Measurements from ENCODE around the gene ANKRD39. TPM values are rescaled to one million over a fixed set of nuclear protein-coding genes. Genes with fewer than 3 reads are reported as not detected.

ANKRD39 gene
- total and polyA plus RNA-seq, 2 of the 4 experiments (the other 2 are of a cell fraction) = 12.5 to 17.0 TPM

- Histone ChIP-seq H3K27me3 (ENCODE audit: control insufficient read depth, insufficient read depth, low read length) (peaks cover 17% of the 10 kb centered on the region; the same call in 1 of the 2 replicates), H3K36me3 (ENCODE audit: control insufficient read depth, insufficient read depth, low read length) (no peaks in the 10 kb centered on the region), H3K56ac (ENCODE audit: extremely low read depth, insufficient read depth, low read length) (no peak overlapping the region), H3K9me3 (ENCODE audit: control insufficient read depth, insufficient read depth, low read length) (no peaks in the 10 kb centered on the region), H3K14ac (replicated peaks; ENCODE audit: low read depth, low read length) (no peak overlapping the region), H2AFZ (replicated peaks; ENCODE audit: low read length, poor library complexity) (no peak overlapping the region), H2BK5ac (ENCODE audit: low read depth, low read length, poor library complexity, severe bottlenecking) (no peak overlapping the region), H2AK9ac (replicated peaks; ENCODE audit: low read depth, low read length, poor library complexity) (no peak overlapping the region), H3K4me3 (ENCODE audit: insufficient read depth, low read depth, low read length) (no peak overlapping the region), H4K5ac (ENCODE audit: low read depth, low read length) (no peak overlapping the region), H3K23ac (ENCODE audit: low read depth, low read length) (no peak overlapping the region), H2BK20ac (ENCODE audit: low read depth, low read length) (no peak overlapping the region), H4K8ac (ENCODE audit: low read depth in 2 of 2, low read length in 2 of 2) (no peak overlapping the region), H3K79me1 (ENCODE audit: low read depth in 1 of 2, low read length in 2 of 2) (no peaks in the 10 kb centered on the region), H2BK120ac (ENCODE audit: low read depth, low read length) (no peak overlapping the region), H2AK5ac (ENCODE audit: low read depth, low read length) (no peak overlapping the region), H3K4ac (ENCODE audit: low read depth, low read length) (no peak overlapping the region), H2BK15ac (ENCODE audit: low read depth, low read length) (no peak overlapping the region), H3K4me2 (ENCODE audit: low read depth, low read length) (no peak overlapping the region), H3K9me1 (ENCODE audit: insufficient read depth, low read length) (no peaks in the 10 kb centered on the region), H4K91ac (ENCODE audit: insufficient read depth, low read depth, low read length) (no peak overlapping the region), H3K27ac (ENCODE audit: insufficient read depth, low read length) (no peak overlapping the region), H3K18ac (ENCODE audit: low read depth, low read length) (no peak overlapping the region), H4K20me1 (ENCODE audit: insufficient read depth, low read length) (no peaks in the 10 kb centered on the region), H3K9ac (ENCODE audit: low read depth, low read length) (no peak overlapping the region), H3K4me1 (ENCODE audit: control insufficient read depth, insufficient read depth, low read length) (peaks cover 7% of the 10 kb centered on the region)
- TF ChIP-seq MXI1 (IDR thresholded peaks at IDR 0.05; ENCODE audit: borderline replicate concordance, low read depth, low read length) = no peak
- TF ChIP-seq USF2 (IDR thresholded peaks at IDR 0.05; ENCODE audit: low read depth, low read length) = no peak
- TF ChIP-seq CEBPB (IDR thresholded peaks at IDR 0.05; ENCODE audit: low read depth, low read length) = no peak
- no peak for TF ChIP-seq FOS (IDR thresholded peaks at IDR 0.05; ENCODE audit: low read depth, low read length)
- no peak for TF ChIP-seq RCOR1 (IDR thresholded peaks at IDR 0.05; ENCODE audit: insufficient replicate concordance, low read length)
- no peak for TF ChIP-seq RFX5 (IDR thresholded peaks at IDR 0.05; ENCODE audit: low read depth, low read length)
- TF ChIP-seq CHD1 (IDR thresholded peaks at IDR 0.05; ENCODE audit: low read depth, low read length) = no peak
- no peak for TF ChIP-seq RAD21 (IDR thresholded peaks at IDR 0.05; ENCODE audit: low read length)
- TF ChIP-seq MAZ (IDR thresholded peaks at IDR 0.05; ENCODE audit: borderline replicate concordance, low read depth, low read length) = no peak
- no peak for TF ChIP-seq SMC3 (IDR thresholded peaks at IDR 0.05; ENCODE audit: low read depth, low read length)
- no peak for TF ChIP-seq CTCF (conservative IDR thresholded peaks at IDR 0.05; ENCODE audit: low read depth, low read length)
- TF ChIP-seq MAFK (IDR thresholded peaks at IDR 0.05; ENCODE audit: low read depth, low read length) = no peak
- TF ChIP-seq POLR2A (IDR thresholded peaks at IDR 0.05; ENCODE audit: low read depth, low read length) = no peak
- TF ChIP-seq BHLHE40 (IDR thresholded peaks at IDR 0.05; ENCODE audit: low read depth, low read length) = no peak
- no peak for TF ChIP-seq ELK1 (IDR thresholded peaks at IDR 0.05; ENCODE audit: borderline replicate concordance, low read depth, low read length)
- no peak for TF ChIP-seq NFE2L2 (IDR thresholded peaks at IDR 0.05; ENCODE audit: low read depth, low read length)
- BruUV-seq (replicated peaks) = no TSS peak
- no peak for DNase-seq
- dilution Hi-C loops (cut with HindIII; ENCODE audit: low sequenced_read_pairs, unreplicated experiment) = no loop called here
- ATAC-seq (ENCODE audit: low read depth) = no peak
- intact Hi-C loops (cut with micrococcal nuclease) = no loop called here
- CTCF ChIA-PET = no interaction called here
- POLR2A ChIA-PET (ENCODE audit: unreplicated experiment) = interaction anchor here (0.6 kb wide), 1 partner anchor 1770 kb away, joined by 9 read pairs; no protein-coding TSS in a partner anchor
- in situ Hi-C loops (cut with MboI; ENCODE audit: low sequenced_read_pairs) = no loop called here
- WGBS, 2 experiments (ENCODE audit: extremely low coverage in 2 of 2, insufficient read length in 1 of 2) = 94% methylated on average over 3 of the region's 6 CpGs; no CpG with 5 or more reads in 1 of the 2 experiments
These were observed 23.1 kb upstream of the ANKRD39 start for GRCh38 chr2:96880891-96881273.

Data from IMR-90 (cell line).